ENCODE measurements around the gene GCNA.

DNA sequence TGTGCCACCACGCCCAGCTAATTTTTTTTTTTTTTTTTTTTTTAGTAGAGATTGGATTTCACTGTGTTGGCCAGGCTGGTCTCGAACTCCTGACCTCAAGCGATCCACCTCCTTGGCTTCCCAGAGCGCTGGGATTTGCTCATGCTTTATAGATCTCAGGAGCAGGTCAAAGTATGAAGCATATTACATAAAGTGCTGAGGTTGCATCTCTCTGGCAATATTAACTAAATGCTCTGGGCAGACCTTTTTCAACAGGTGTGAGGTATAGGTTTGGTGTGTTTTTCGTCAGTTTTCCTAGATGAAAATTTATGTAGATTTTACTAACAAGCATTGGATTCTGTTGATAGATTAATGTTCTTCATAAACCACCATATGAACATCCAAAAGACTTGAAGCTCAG lies 19.3 kb upstream of the GCNA start:
- TF ChIP-seq, protein P1, sequence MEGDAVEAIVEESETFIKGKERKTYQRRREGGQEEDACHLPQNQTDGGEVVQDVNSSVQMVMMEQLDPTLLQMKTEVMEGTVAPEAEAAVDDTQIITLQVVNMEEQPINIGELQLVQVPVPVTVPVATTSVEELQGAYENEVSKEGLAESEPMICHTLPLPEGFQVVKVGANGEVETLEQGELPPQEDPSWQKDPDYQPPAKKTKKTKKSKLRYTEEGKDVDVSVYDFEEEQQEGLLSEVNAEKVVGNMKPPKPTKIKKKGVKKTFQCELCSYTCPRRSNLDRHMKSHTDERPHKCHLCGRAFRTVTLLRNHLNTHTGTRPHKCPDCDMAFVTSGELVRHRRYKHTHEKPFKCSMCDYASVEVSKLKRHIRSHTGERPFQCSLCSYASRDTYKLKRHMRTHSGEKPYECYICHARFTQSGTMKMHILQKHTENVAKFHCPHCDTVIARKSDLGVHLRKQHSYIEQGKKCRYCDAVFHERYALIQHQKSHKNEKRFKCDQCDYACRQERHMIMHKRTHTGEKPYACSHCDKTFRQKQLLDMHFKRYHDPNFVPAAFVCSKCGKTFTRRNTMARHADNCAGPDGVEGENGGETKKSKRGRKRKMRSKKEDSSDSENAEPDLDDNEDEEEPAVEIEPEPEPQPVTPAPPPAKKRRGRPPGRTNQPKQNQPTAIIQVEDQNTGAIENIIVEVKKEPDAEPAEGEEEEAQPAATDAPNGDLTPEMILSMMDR (conservative IDR thresholded peaks at IDR 0.05) = no peak
- no peak for TF ChIP-seq ZFX (IDR thresholded peaks at IDR 0.05)
